Measurements from ENCODE around the gene PDZD2.

PDZD2 gene

DNA sequence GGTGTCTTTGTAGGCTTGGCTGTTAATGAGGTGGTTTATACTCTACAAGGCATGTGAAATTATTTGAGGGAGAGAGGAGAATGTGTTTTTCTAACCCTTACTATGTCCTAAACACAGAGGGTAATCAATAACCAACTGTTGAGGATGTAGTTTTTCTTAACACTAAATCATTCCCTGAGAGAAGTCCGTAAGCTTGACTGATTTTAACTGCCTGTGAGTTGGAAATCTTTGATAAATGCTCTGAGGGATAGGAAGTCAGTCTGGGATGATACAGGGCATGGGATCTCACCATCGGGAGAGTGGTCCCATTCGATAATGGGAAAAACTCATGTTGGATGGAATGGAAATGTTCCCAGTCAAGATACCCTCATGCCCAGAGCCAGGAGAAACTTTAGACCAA lies 249.6 kb downstream of the PDZD2 start:
- Histone ChIP-seq H3K27ac (no peak overlapping the region), H3K79me2 (no peaks in the 10 kb centered on the region), H2AFZ (no peak overlapping the region), H3K36me3 (ENCODE audit: control insufficient read depth, insufficient read depth, low read length) (no peaks in the 10 kb centered on the region), H3K27me3 (ENCODE audit: control insufficient read depth, insufficient read depth, low read length) (no peaks in the 10 kb centered on the region), H3K4me1 (no peaks in the 10 kb centered on the region), H3K9ac (no peak overlapping the region), H3K9me3 (ENCODE audit: control insufficient read depth, low read length) (no peaks in the 10 kb centered on the region), H3K4me3 (ENCODE audit: low read depth, low read length) (no peak overlapping the region), H3K4me2 (ENCODE audit: low read length) (no peak overlapping the region)
- TF ChIP-seq, protein P1, sequence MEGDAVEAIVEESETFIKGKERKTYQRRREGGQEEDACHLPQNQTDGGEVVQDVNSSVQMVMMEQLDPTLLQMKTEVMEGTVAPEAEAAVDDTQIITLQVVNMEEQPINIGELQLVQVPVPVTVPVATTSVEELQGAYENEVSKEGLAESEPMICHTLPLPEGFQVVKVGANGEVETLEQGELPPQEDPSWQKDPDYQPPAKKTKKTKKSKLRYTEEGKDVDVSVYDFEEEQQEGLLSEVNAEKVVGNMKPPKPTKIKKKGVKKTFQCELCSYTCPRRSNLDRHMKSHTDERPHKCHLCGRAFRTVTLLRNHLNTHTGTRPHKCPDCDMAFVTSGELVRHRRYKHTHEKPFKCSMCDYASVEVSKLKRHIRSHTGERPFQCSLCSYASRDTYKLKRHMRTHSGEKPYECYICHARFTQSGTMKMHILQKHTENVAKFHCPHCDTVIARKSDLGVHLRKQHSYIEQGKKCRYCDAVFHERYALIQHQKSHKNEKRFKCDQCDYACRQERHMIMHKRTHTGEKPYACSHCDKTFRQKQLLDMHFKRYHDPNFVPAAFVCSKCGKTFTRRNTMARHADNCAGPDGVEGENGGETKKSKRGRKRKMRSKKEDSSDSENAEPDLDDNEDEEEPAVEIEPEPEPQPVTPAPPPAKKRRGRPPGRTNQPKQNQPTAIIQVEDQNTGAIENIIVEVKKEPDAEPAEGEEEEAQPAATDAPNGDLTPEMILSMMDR (IDR thresholded peaks at IDR 0.05), result no peak

DNA sequence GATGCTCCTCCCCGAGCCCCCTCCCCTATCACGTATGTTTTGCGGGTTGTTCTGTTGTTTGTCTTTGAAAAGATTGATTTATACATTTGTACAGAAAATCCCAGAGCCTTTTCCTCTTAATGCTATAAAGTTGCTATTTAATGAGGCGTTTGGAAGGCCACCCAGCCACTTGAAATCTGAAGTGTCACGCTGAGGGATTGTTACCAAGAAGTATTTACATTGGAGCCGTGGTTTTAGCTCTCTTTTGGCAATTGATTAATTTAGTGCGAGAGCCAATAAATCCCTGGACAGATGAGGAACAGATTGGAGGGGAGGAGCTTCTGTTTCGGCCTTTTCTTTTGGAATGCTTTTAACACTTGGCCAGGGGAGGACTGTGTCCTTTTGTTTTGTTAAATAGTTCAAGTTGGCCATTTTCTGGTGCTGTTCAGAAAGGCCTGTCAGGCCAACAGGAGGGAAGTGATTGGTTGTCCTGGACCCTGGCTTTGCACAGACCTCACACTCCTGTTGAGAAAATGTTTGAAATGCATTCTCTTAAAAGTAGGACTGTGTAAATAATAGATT lies 250.2 kb downstream of the PDZD2 start:
- no peak overlapping the region for H3K4me3 ChIP-seq (ENCODE audit: low read depth, low read length)
- no peaks in the 10 kb centered on the region for H3K27me3 ChIP-seq (ENCODE audit: control insufficient read depth, insufficient read depth, low read length)
- no peak overlapping the region for H3K9ac ChIP-seq
- no peaks in the 10 kb centered on the region for H3K4me1 ChIP-seq
- H2AFZ ChIP-seq, result no peak overlapping the region
- no peak overlapping the region for H3K4me2 ChIP-seq (ENCODE audit: low read length)
- TF ChIP-seq, protein P1 (IDR thresholded peaks at IDR 0.05), result no peak
- no peaks in the 10 kb centered on the region for H3K36me3 ChIP-seq (ENCODE audit: control insufficient read depth, insufficient read depth, low read length)
- H3K27ac ChIP-seq, result no peak overlapping the region
- no peaks in the 10 kb centered on the region for H3K79me2 ChIP-seq
- no peaks in the 10 kb centered on the region for H3K9me3 ChIP-seq (ENCODE audit: control insufficient read depth, low read length)

DNA sequence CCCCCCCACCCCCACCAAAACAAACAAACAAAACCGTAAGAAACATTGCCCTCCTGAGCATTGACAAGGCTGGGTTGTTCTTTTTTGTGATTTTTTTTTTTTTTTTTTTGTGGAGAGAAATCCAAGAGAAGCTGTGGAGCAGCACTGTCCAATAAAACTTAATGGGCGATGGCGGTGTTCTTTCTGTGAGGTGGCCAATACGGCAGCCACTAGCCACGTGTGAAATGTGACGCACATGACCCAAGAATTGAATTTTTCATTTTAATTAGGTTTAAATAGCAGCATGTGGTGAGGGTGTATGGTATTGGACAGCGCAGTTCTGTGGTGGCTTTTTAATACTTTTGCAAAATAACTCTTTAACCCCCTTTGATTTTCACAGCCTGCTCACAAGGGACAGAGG lies 251.1 kb downstream of the PDZD2 start:
- H3K79me2 ChIP-seq, result no peaks in the 10 kb centered on the region
- H3K27ac ChIP-seq, result no peak overlapping the region
- no peak overlapping the region for H3K4me2 ChIP-seq (ENCODE audit: low read length)
- H3K27me3 ChIP-seq (ENCODE audit: control insufficient read depth, insufficient read depth, low read length), result no peaks in the 10 kb centered on the region
- no peaks in the 10 kb centered on the region for H3K9me3 ChIP-seq (ENCODE audit: control insufficient read depth, low read length)
- H2AFZ ChIP-seq, result no peak overlapping the region
- no peaks in the 10 kb centered on the region for H3K4me1 ChIP-seq
- no peak overlapping the region for H3K9ac ChIP-seq
- no peak overlapping the region for H3K4me3 ChIP-seq (ENCODE audit: low read depth, low read length)
- TF ChIP-seq, protein P1 (IDR thresholded peaks at IDR 0.05), result no peak
- H3K36me3 ChIP-seq (ENCODE audit: control insufficient read depth, insufficient read depth, low read length), result no peaks in the 10 kb centered on the region

DNA sequence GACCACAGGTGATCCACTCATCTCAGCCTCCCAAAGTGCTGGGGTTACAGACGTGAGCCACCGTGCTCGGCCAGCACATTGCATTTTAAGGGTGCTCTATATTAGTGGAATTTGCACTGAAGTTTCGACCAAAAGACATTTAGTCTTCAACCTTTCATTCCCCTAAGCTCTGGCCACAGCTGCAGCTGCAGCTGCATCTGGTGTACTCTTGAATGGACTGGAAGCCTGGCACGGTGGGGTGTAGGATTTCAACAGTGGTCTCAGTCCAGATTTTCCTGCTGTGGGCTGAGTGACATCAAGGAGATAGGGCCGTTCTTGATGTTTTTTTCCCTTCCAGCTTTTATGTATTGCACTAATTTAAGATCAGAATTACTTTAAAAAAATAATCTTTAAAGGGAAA lies 255.2 kb downstream of the PDZD2 start:
- Histone ChIP-seq H3K4me2 (ENCODE audit: low read length) (no peak overlapping the region), H3K4me1 (no peaks in the 10 kb centered on the region), H3K4me3 (ENCODE audit: low read depth, low read length) (no peak overlapping the region), H3K27me3 (ENCODE audit: control insufficient read depth, insufficient read depth, low read length) (no peaks in the 10 kb centered on the region), H2AFZ (no peak overlapping the region), H3K9ac (no peak overlapping the region), H3K27ac (no peak overlapping the region), H3K79me2 (no peaks in the 10 kb centered on the region), H3K9me3 (ENCODE audit: control insufficient read depth, low read length) (no peaks in the 10 kb centered on the region), H3K36me3 (ENCODE audit: control insufficient read depth, insufficient read depth, low read length) (no peaks in the 10 kb centered on the region)
- TF ChIP-seq, protein P1 (IDR thresholded peaks at IDR 0.05), result no peak

DNA sequence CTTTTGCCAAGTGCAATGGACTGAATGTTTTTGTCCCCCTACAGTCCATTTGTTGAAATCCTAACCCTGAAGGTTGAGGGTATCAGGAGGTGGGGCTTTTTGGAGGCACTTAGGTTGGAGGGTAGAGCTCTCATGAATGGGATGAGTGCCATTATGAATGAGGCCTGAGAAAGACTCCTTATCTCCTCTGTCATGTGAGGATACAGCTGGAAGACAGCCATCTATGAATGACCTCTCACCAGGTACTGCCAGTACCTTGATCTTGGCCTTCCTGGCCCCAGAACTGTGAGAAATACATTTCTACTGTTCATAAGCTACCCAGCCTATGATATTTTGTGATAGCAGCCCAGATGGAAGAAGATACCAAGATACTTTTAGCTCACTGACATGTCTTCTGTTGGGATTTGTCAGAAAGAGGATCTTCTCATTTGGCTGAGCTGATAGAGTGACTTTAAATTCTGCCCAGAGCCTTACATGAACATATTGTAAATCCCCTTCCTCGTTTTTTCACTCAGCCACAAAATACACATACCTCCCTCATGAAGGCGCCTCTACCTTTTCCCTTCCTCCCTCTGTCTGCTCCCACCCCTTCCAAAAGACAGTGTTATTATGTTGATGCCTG lies 256.4 kb downstream of the PDZD2 start:
- H3K36me3 ChIP-seq (ENCODE audit: control insufficient read depth, insufficient read depth, low read length), result no peaks in the 10 kb centered on the region
- no peak overlapping the region for H3K4me2 ChIP-seq (ENCODE audit: low read length)
- no peak overlapping the region for H3K9ac ChIP-seq
- no peak overlapping the region for H3K4me3 ChIP-seq (ENCODE audit: low read depth, low read length)
- H3K27ac ChIP-seq, result no peak overlapping the region
- H3K27me3 ChIP-seq (ENCODE audit: control insufficient read depth, insufficient read depth, low read length), result no peaks in the 10 kb centered on the region
- H3K9me3 ChIP-seq (ENCODE audit: control insufficient read depth, low read length), result no peaks in the 10 kb centered on the region
- TF ChIP-seq, protein P1 (IDR thresholded peaks at IDR 0.05), result no peak
- H2AFZ ChIP-seq, result no peak overlapping the region
- H3K4me1 ChIP-seq, result no peaks in the 10 kb centered on the region
- H3K79me2 ChIP-seq, result no peaks in the 10 kb centered on the region
